HG02840 (cell line): ENCODE data around the gene LRRTM4.
"Not testable (repeated sequence)": the region's sequence is repeated elsewhere in the genome, so short reads cannot be mapped to it uniquely, and the experiment has no call there.

Source experiments
- ATAC-seq: cut with Tn5 transposase; IDR thresholded peaks from one replicate; pipeline ENCODE4 v1.9.1; 2021; ENCODE audit warnings: mild to moderate bottlenecking, moderate library complexity, moderate number of reproducible peaks; ENCODE audit not compliant: unreplicated experiment, low FRiP score

The LRRTM4 gene

GRCh38 chr2:77190721-77191346, 331.3 kb downstream of the LRRTM4 start:
- no peak for ATAC-seq

- ATAC-seq, result no peak
Observed at GRCh38 chr2:77185052-77185451, 337.1 kb downstream of the LRRTM4 start.

GRCh38 chr2:77179297-77179696, 342.9 kb downstream of the LRRTM4 start:
- no peak for ATAC-seq

GRCh38 chr2:77175266-77175780, 346.9 kb downstream of the LRRTM4 start:
- ATAC-seq, result not testable (repeated sequence)

- no peak for ATAC-seq
Observed at GRCh38 chr2:77169426-77169825, 352.8 kb downstream of the LRRTM4 start.

GRCh38 chr2:77164021-77164420, 358.2 kb downstream of the LRRTM4 start:
- ATAC-seq, result not testable (repeated sequence)

GRCh38 chr2:77161009-77161408, 361.2 kb downstream of the LRRTM4 start:
- ATAC-seq, result no peak

GRCh38 chr2:77156599-77156998, 365.6 kb downstream of the LRRTM4 start:
- no peak for ATAC-seq

- no peak for ATAC-seq
Observed at GRCh38 chr2:77155511-77155910, 366.7 kb downstream of the LRRTM4 start.

GRCh38 chr2:77149565-77149964, 372.6 kb downstream of the LRRTM4 start:
- no peak for ATAC-seq

- ATAC-seq, result no peak
Observed at GRCh38 chr2:77147153-77147552, 375.0 kb downstream of the LRRTM4 start.

- no peak for ATAC-seq
Observed at GRCh38 chr2:77144772-77145171, 377.4 kb downstream of the LRRTM4 start.

GRCh38 chr2:77142141-77142540, 380.0 kb downstream of the LRRTM4 start:
- ATAC-seq, result no peak

GRCh38 chr2:77128479-77128878, 393.7 kb downstream of the LRRTM4 start:
- ATAC-seq, result not testable (repeated sequence)

GRCh38 chr2:77127345-77127744, 394.8 kb downstream of the LRRTM4 start:
- ATAC-seq, result no peak

GRCh38 chr2:77121518-77121917, 400.7 kb downstream of the LRRTM4 start:
- no peak for ATAC-seq

- ATAC-seq, result no peak
Observed at GRCh38 chr2:77119333-77119732, 402.8 kb downstream of the LRRTM4 start.

GRCh38 chr2:77108915-77109314, 413.3 kb downstream of the LRRTM4 start:
- no peak for ATAC-seq

- no peak for ATAC-seq
Observed at GRCh38 chr2:77105008-77105407, 417.2 kb downstream of the LRRTM4 start.

GRCh38 chr2:77104554-77104953, 417.6 kb downstream of the LRRTM4 start:
- no peak for ATAC-seq

- no peak for ATAC-seq
Observed at GRCh38 chr2:77102927-77103326, 419.2 kb downstream of the LRRTM4 start.

GRCh38 chr2:77101796-77102452, 420.3 kb downstream of the LRRTM4 start:
- ATAC-seq, result no peak
